GM12878 (cell line): ENCODE measurements around the gene ADAM11. TPM values are rescaled to one million over a fixed set of nuclear protein-coding genes. Genes with fewer than 3 reads are reported as not detected.

ENCODE experiments used
- ATAC-seq: fragments of 200-7000 bp; cut with Tn5 transposase; 3 replicates; pipeline ENCODE4 v1.9.1; 2020; ENCODE audit warnings: mild to moderate bottlenecking, moderate library complexity
- BruUV-seq: library from RNA; stranded (reverse); fragments of 400-500 nt; replicated peaks from 2 replicates; lab custom pipeline; 2021; lab: Mats Ljungman, UMichigan
- CTCF ChIA-PET: fragments of 300-600 bp; sonication (Branson Sonifier 250); formaldehyde crosslinking; extraction: SDS; loops from one replicate; lab custom pipeline; 2021; ENCODE audit warnings: inconsistent platforms; lab: Yijun Ruan, JAX
- POLR2A ChIA-PET: fragments of 350-600 bp; formaldehyde crosslinking; extraction: SDS; loops from one replicate; lab custom pipeline; 2021; ENCODE audit warnings: inconsistent platforms; lab: Charles Lee
- RAD21 ChIA-PET: fragments of 300-600 bp; sonication (Branson Sonifier 250); formaldehyde crosslinking; loops from one replicate; lab custom pipeline; 2023; ENCODE audit warnings: antibody characterized with exemption; ENCODE audit not compliant: unreplicated experiment; lab: Charles Lee
- SMC1A ChIA-PET: fragments of 300-600 bp; sonication (Branson Sonifier 250); formaldehyde crosslinking; loops from one replicate; lab custom pipeline; 2023; ENCODE audit not compliant: unreplicated experiment, uncharacterized antibody; lab: Charles Lee
- DNase-seq: peaks from one replicate; pipeline ENCODE4 v3.0.0-alpha.2; 2011; ENCODE audit warnings: low read depth, low spot score
- FAIRE-seq: peaks from 3 replicates; lab custom pipeline; 2011; peaks lifted over from hg19 to GRCh38; lab: Jason Lieb, UNC
- H2AFZ ChIP-seq: 2 replicates; pipeline ENCODE4 v1.6.0; 2011; ENCODE audit warnings: low read depth, low read length, control low read depth; ENCODE audit not compliant: control insufficient read depth
- H3K27ac ChIP-seq: 2 replicates; pipeline ENCODE4 v1.5.1; 2011; ENCODE audit warnings: control low read depth; ENCODE audit not compliant: control insufficient read depth, insufficient read depth
- H3K27me3 ChIP-seq, 2 experiments: replicated peaks in 1 of 2; 2 replicates each; pipeline versions ENCODE4 v1.6.0 to v1.6.1; 2011; ENCODE audit warnings: low read length in 1 of 2; ENCODE audit not compliant: control insufficient read depth in 2 of 2, insufficient read depth in 2 of 2
- H3K36me3 ChIP-seq, 2 experiments: 2 replicates each; pipeline ENCODE4 v1.5.1; 2011; ENCODE audit warnings: low read length in 1 of 2; ENCODE audit not compliant: control insufficient read depth in 2 of 2, insufficient read depth in 2 of 2
- H3K4me1 ChIP-seq: 2 replicates; pipeline ENCODE4 v1.6.1; 2011; ENCODE audit warnings: mild to moderate bottlenecking, low read length, moderate library complexity, mixed read lengths; ENCODE audit not compliant: control insufficient read depth, insufficient read depth
- H3K4me2 ChIP-seq: 2 replicates; pipeline ENCODE4 v1.6.0; 2011; ENCODE audit warnings: control low read depth; ENCODE audit not compliant: control insufficient read depth, insufficient read depth
- H3K4me3 ChIP-seq: fragments of 200-600 bp; sonication (generic); 2 replicates; pipeline ENCODE4 v1.5.1; 2016
- H3K79me2 ChIP-seq: 2 replicates; pipeline ENCODE4 v1.6.0; 2011; ENCODE audit warnings: low read length; ENCODE audit not compliant: control insufficient read depth, insufficient read depth
- H3K9ac ChIP-seq: 2 replicates; pipeline ENCODE4 v1.8.0; 2011; ENCODE audit warnings: low read length, control low read depth, mixed read lengths; ENCODE audit not compliant: control insufficient read depth, insufficient read depth
- H3K9me3 ChIP-seq: replicated peaks from 3 replicates; pipeline ENCODE4 v1.5.1; 2011; ENCODE audit warnings: mild to moderate bottlenecking, low read length; ENCODE audit not compliant: control insufficient read depth, insufficient read depth
- H4K20me1 ChIP-seq: 2 replicates; pipeline ENCODE4 v1.6.0; 2011; ENCODE audit not compliant: control insufficient read depth, insufficient read depth
- CBFB ChIP-seq: IDR thresholded peaks from 2 replicates; pipeline ENCODE4 v1.6.1; 2016; ENCODE audit warnings: antibody characterized with exemption, low read depth
- CHD1 ChIP-seq: IDR thresholded peaks from 2 replicates; pipeline ENCODE4 v1.6.1; 2012; ENCODE audit warnings: low read depth, low read length, improper control_type of control experiment
- EGR1 ChIP-seq, 2 experiments: IDR thresholded peaks; 1 replicate in 1 of 2; 2 replicates in 1 of 2; pipeline ENCODE4 v1.6.1; 2011 to 2012; ENCODE audit warnings: low read depth in 2 of 2, low read length in 2 of 2, borderline replicate concordance in 1 of 2, mild to moderate bottlenecking in 1 of 2, moderate library complexity in 1 of 2
- JUND ChIP-seq: IDR thresholded peaks from 2 replicates; pipeline ENCODE4 v1.6.1; 2012; ENCODE audit warnings: low read depth, mild to moderate bottlenecking, low read length, improper control_type of control experiment, moderate library complexity
- NBN ChIP-seq: fragments of 450-650 bp; IDR thresholded peaks from 2 replicates; pipeline ENCODE4 v1.6.1; 2016
- NFIC ChIP-seq: IDR thresholded peaks from 2 replicates; pipeline ENCODE4 v1.6.1; 2012; ENCODE audit warnings: low read depth, mild to moderate bottlenecking, inconsistent platforms, low read length, moderate library complexity
- NR2F1 ChIP-seq: fragments of 450-650 bp; conservative IDR thresholded peaks from 2 replicates; pipeline ENCODE4 v1.6.1; 2017; ENCODE audit warnings: mild to moderate bottlenecking
- PRDM15 ChIP-seq: fragments of 450-650 bp; formaldehyde crosslinking; IDR thresholded peaks from 2 replicates; pipeline ENCODE4 v1.4.0; 2020; ENCODE audit warnings: mild to moderate bottlenecking, moderate library complexity
- SMAD1 ChIP-seq: fragments of 450-650 bp; IDR thresholded peaks from 2 replicates; pipeline ENCODE4 v1.6.1; 2018; ENCODE audit warnings: mild to moderate bottlenecking, low read depth; ENCODE audit not compliant: partially characterized antibody
- TAF1 ChIP-seq: IDR thresholded peaks from 2 replicates; pipeline ENCODE4 v1.6.1; 2011; ENCODE audit warnings: mild to moderate bottlenecking, low read depth, low read length, borderline replicate concordance
- TCF12 ChIP-seq: IDR thresholded peaks from 2 replicates; pipeline ENCODE4 v1.6.1; 2011; ENCODE audit warnings: low read depth, mild to moderate bottlenecking, low read length
- USF1 ChIP-seq: IDR thresholded peaks from 2 replicates; pipeline ENCODE4 v1.6.1; 2011; ENCODE audit warnings: borderline replicate concordance, low read depth, mild to moderate bottlenecking, moderate library complexity, mixed read lengths, low read length; ENCODE audit not compliant: insufficient read depth; ENCODE audit errors: extremely low read length
- WGBS: methylation state at CpG from one replicate; pipeline ENCODE4 v1.1.6; 2016; ENCODE audit warnings: low lambda C conversion rate; ENCODE audit not compliant: insufficient replicate concordance, insufficient coverage; ENCODE audit errors: missing lambda C conversion rate; 5-methylcytosine and 5-hydroxymethylcytosine counted together
- in situ Hi-C: fragments of 300-500 bp; cut with MboI; formaldehyde crosslinking; loops from 9 replicates; pipeline ENCODE4 v1.14.3; 2018; ENCODE audit warnings: mixed read lengths
- intact Hi-C: fragments of 100-400 bp; cut with micrococcal nuclease; formaldehyde crosslinking; loops from one replicate; pipeline ENCODE4 v1.14.2; 2022; ENCODE audit not compliant: unreplicated experiment
- polyA plus RNA-seq, 11 experiments: library from polyadenylated mRNA; depleted of rRNA in 4 of 11; unstranded in 6 of 11; stranded (reverse) in 5 of 11; fragments of >200 nt; fragmentation: Nextera tagmentation in 4 of 11; fragmentation: Illumina TruSeq in 1 of 11; extraction: Ambion mirVana in 4 of 11; extraction: Trizol in 1 of 11; gene quantifications; 1 replicate in 1 of 11; 2 replicates in 10 of 11; pipeline versions ENCODE4 v1.2.1 to v1.2.3, GENCODE V29; 2011 to 2016; ENCODE audit warnings: inconsistent platforms in 2 of 11, missing spikeins in 2 of 11, low read depth in 1 of 11
- total RNA-seq, 4 experiments: library from RNA; depleted of rRNA in 3 of 4; stranded (reverse); fragments of >200 nt in 3 of 4; fragmentation: Illumina TruSeq in 1 of 4; extraction: Trizol in 1 of 4; gene quantifications; 2 replicates each; pipeline versions ENCODE4 v1.2.1 to v1.2.3, GENCODE V29; 2013 to 2021

The ADAM11 gene
- total and polyA plus RNA-seq, 10 of the 15 experiments (the other 5 are each of a cell fraction or from before 2014, with no cell fraction given) = 0.03 to 0.37 (median 0.06) TPM; not detected in 3

- TF ChIP-seq EGR1 (IDR thresholded peaks at IDR 0.05; ENCODE audit: borderline replicate concordance in 1 of 2, low read depth in 2 of 2, low read length in 2 of 2) = no peak
- TF ChIP-seq SMAD1 = no peak
- TF ChIP-seq TAF1 = no peak
- no peak for TF ChIP-seq NR2F1
Observed at GRCh38 chr17:44796731-44797130, 37.9 kb downstream of the ADAM11 start (continued).

- Histone ChIP-seq H3K4me1 (no peaks in the 10 kb centered on the region), H4K20me1 (no peaks in the 10 kb centered on the region), H3K36me3 (no peaks in the 10 kb centered on the region; a peak in 1 of 4 replicates), H3K4me2 (no peak overlapping the region), H3K9ac (no peak overlapping the region), H3K27ac (no peak overlapping the region), H3K79me2 (no peaks in the 10 kb centered on the region), H3K9me3 (no peaks in the 10 kb centered on the region), H3K4me3 (no peak overlapping the region), H3K27me3 (no peaks in the 10 kb centered on the region), H2AFZ (no peak overlapping the region)
- DNase-seq (no peak), FAIRE-seq (no peak), ATAC-seq (no peak)
- TF ChIP-seq NFIC (no peak), CBFB (no peak), JUND (no peak), PRDM15 (CRISPR knock-in tag) (no peak), TCF12 (no peak), NBN (no peak), CHD1 (no peak), USF1 (no peak)
- BruUV-seq = no TSS peak
- WGBS = 75% methylated on average over 11 of the region's 11 CpGs
- ChIA-PET POLR2A (no interaction called here), RAD21 (interaction anchor here (1.3 kb wide), 1 partner anchor 25 kb away, joined by 3 read pairs; no protein-coding TSS in a partner anchor), SMC1A (interaction anchor here (0.7 to 1.4 kb wide), 2 partner anchors 59 to 81 kb away, joined by 3 read pairs; no protein-coding TSS in a partner anchor), CTCF (interaction anchor here (1.4 to 2.5 kb wide), 2 partner anchors 18 to 23 kb away, joined by 11 to 13 read pairs; no protein-coding TSS in a partner anchor)
- intact Hi-C loops = no loop called here
- in situ Hi-C loops = no loop called here
Observed at GRCh38 chr17:44797802-44798201, 39.0 kb downstream of the ADAM11 start.
